GM18951 (cell line): Measurements from ENCODE around the gene AOX1.

Source experiments
- POLR2A ChIP-seq: IDR thresholded peaks from 4 replicates; pipeline ENCODE4 v1.6.1; 2011; ENCODE audit warnings: mild to moderate bottlenecking; ENCODE audit not compliant: insufficient read length, insufficient read depth; ENCODE audit errors: extremely low read depth
- in situ Hi-C: fragments of 300-500 bp; cut with MboI; formaldehyde crosslinking; loops from one replicate; pipeline ENCODE4 v1.12.0; 2022; ENCODE audit warnings: low sequenced_read_pairs, mixed read lengths, inconsistent platforms; ENCODE audit not compliant: unreplicated experiment

Gene AOX1

DNA sequence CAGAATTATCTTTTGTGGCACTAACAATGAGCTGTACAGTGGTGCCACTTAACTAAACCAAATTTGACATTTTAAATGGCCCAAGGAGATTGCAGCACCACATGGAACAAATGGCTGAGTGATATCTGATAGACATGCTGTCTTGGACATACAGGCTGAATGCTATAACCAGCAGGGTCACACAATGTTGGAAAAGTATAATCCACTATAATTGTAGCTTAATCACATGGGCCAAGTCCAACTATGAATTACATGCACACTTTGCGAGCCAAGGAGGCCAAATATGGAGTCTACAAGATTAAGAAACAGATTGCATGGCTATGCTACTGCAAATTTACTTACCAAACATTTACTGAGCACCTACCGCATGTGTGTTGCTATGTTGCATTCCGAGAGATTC lies 69.0 kb downstream of the AOX1 start:
- in situ Hi-C loops: no loop called here
- TF ChIP-seq POLR2A: no peak

DNA sequence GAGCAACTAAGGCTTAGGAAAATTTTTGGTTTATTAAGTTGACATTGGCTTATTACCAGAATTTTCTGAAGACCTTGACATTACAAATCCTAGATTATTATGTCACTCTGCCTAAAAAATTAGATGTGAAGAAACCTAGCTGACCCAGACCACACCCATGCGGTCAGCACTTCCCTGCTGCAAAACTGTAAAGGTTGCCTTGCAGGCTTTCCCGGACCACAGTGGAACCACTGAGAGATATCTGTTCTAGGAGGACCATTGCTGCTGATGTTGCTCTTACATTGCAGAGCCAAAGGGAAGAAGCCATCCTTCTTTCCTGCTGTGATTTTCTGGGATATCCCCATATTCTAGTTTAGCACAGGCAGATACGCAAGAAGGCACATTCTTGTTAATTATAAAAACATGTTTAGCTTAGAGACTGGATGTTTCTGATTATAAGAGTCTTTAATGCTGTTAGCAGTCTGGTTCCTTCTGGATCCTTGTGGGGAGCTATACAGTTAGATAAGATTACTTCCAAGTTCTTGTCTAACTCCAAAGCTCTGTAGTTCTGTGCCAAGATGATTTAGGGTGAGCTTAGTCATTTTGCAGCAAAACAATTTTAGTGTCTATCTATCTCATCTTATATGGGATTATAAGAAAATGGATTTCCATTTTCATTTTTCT lies 70.2 kb downstream of the AOX1 start:
- no peak for TF ChIP-seq POLR2A
- in situ Hi-C loops: no loop called here

DNA sequence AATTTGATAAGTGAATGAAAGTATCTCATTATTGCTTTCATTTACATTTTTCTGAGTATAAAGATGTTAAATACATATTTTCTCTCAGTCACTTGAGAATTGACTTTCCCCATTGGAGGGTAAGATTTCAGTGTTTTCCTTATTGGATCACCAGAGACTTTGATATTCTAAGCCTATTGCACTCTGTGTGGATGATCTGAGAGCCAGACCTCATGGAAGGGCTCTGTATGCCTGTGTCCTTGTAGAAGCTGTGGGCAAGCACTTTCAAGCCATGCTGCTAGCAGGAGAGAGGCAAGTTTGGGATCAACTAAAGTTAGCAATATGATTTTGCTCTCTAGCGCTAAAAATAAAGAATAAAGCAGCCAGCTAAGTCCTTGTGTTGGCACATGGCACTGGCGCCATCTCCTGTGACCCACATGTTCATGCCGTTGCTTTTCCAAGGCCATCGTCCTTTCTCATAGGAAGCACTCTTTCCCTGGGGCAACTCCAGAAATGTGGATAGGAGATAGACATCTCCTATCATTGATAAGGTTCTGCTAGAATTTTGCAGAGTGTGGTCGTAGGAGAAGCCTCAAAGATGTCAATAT lies 72.6 kb downstream of the AOX1 start:
- TF ChIP-seq POLR2A: no peak
- in situ Hi-C loops: no loop called here

DNA sequence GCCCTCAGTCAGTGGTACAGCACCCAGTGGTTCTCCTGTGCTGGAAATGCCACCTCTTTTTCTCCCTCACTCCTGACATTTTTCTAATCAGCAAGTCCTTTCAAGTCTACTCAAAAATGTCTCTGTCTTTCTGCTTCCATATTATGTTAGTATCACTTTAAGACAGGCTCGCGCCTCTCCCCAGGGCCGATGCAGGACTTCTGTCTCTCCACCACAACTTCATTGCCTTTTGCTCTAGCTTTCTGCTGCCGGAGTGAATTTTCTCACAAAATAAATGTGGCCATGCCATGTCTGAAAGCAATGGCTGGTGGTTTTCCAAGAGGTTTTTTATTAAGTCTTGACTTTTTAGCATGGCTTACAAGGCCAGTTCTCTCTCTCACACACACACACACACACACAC lies 73.6 kb downstream of the AOX1 start:
- in situ Hi-C loops: no loop called here
- TF ChIP-seq POLR2A: no peak

DNA sequence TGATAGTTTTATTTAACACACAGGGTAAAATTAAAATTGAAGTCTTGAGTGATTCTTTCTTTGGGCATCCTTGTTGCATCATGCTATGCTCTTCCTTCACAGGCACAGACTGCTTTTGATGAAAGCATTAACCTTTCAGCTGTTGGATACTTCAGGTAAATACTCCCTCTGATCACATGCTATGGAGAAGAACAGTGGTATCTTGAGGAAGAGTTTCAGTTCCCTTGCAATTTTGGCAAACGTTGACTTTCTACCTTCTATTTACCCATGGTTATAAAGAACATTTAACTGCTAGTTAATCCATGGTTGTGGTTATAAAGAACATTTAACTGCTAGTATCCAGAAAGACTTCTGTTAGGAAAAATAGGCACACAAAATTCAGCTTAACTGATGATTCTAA lies 75.7 kb downstream of the AOX1 start:
- in situ Hi-C loops: no loop called here
- no peak for TF ChIP-seq POLR2A

DNA sequence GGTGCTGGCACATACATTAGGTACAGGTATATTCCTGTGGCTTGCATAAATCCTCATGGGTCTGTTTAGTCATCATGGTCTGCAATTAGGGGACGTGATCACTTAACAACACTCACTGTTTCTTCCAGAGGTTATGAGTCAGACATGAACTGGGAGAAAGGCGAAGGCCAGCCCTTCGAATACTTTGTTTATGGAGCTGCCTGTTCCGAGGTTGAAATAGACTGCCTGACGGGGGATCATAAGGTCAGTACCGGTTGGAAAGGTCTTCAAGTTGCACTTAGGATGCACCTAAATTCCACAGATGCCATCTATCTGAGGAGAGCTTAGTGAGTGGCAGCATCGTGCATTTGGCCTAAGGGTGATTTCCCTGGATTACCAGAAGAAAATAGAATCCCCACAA lies 76.9 kb downstream of the AOX1 start:
- no peak for TF ChIP-seq POLR2A
- in situ Hi-C loops: no loop called here

DNA sequence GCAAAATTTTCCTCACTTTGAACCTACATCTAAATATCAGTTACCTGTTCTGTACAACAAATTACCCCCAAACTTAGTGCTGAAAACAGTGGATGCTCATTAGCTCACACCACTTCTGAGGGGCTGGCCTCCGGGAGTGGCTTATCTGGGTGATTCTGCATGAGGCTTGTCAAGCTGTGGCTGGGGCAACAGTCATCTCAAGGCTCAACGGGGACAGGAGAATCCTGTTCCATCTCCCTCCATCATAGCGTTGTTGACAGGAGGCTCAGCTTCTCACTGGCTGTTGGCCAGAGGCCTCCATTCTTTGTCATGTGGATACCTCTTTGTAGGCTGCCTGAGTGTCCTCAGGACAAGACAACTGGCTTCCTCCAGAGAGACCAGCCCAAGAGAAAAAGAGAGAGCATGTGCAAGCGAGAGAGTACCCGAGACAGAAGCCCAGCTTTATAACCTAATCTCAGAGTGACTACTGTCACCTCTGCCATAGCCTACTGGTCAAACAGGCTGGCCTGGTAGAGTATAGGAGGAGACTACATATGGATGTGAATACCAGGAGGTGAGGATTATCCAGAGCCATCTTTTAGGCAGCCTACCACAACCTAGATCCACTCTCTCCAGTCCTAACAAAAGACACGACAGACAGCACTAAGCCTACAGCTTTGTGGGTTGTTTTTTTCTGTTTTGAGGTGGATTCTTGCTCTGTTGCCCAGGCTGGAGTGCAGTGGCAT lies 79.1 kb downstream of the AOX1 start:
- in situ Hi-C loops: no loop called here

DNA sequence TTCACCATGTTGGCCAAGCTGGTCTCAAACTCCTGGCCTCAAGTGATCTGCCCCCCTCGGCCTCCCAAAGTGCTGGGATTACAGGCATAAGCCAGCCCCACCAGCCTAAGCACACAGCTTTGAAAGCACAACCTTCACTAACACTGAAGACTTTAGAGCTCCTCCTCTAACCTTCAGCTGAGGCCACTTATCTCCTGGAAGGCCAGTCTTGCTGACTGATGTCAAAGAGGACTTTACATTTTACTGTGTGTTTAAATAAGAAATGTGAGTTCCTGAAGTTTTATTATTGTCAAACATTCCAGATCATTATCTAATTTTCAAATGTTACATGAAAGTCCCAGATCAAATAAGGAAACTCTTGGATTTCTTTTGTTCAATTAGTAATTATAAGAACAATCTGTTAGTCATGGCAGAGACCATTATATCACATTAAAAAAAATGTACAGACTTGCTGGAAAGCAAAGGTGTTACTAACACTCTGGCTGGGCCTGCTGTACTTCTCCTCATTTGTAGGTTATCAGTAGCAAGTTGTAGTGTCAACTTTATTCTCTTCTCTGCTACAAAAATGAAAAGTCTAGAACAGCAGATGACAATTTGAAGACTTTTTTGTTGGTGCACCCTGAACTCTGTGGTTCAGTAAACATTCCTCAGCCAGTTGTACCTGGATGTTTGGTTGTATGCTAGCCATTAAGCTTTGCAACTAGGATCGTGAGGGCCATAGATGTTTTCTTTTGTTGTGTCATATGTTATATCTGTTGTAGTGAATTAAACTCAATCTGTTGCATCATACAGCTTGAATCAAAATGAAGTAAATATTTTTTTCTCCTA lies 80.0 kb downstream of the AOX1 start:
- in situ Hi-C loops: no loop called here
- TF ChIP-seq POLR2A: no peak

More for the DNA sequence above, 79.1 kb downstream of the AOX1 start:
- TF ChIP-seq POLR2A: no peak

DNA sequence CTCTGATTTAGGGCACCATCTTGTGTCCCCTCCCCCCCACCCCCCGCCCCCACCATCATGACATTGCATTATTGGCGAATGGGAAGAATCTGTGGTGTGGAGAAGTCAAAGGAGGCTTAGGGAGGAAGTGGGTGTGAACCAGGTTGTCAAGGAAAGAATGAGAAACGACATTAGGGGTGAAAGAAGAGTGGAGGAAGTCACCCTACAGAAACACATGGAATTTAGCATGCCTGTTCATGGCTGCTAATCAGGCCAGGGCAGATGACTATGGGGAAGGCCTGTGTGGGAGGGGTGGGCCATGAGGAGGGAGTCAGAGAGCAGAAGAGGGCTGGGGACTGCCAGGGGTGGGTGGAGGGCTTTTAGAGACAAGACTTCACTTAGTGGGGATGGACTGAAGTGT lies 81.6 kb downstream of the AOX1 start:
- in situ Hi-C loops: no loop called here
- no peak for TF ChIP-seq POLR2A

DNA sequence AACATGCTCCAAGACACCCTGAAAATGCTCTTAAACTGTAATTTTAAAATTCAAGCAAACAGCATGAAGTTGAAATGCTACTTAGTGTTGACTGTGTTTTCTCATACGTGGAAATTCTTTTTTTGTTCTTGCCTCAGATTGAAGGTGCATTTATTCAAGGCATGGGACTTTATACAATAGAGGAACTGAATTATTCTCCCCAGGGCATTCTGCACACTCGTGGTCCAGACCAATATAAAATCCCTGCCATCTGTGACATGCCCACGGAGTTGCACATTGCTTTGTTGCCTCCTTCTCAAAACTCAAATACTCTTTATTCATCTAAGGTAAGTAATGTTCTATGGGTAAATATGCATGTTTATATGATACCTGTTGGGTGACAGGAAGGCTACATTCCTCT lies 82.7 kb downstream of the AOX1 start:
- in situ Hi-C loops: no loop called here
- TF ChIP-seq POLR2A: no peak

DNA sequence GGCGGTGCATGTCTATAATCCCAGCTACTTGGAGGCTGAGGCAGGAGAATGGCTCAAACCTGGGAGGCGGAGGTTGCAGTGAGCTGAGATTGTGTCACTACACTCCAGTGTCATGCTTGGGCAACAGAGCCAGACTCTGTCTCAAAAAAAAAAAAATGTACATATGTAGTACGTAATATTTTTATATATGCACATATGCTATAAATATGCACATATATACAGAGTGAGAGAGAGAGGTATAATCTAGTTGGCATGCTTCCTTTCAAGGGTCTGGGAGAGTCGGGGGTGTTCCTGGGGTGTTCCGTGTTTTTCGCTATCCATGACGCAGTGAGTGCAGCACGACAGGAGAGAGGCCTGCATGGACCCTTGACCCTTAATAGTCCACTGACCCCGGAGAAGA lies 83.5 kb downstream of the AOX1 start:
- in situ Hi-C loops: no loop called here
- TF ChIP-seq POLR2A: no peak

DNA sequence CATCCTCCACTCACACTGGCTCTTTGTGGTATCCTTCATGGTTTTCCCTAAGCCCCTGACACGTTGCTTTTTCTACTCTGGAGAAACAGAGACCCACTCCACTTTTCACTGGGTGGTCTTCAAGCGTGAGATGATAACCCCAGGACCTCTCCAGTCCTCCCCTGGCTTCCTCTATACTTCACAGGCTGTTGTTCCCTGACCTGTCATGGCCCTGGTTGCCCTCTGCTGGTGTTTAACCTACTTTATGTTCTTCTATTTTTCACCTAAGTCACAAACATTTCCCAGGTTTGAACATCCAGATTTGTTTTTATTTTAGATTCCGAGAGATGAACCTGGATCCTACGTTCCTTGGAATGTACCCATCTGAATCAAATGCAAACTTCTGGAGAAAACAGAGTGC lies 84.5 kb downstream of the AOX1 start:
- TF ChIP-seq POLR2A: no peak
- in situ Hi-C loops: no loop called here

DNA sequence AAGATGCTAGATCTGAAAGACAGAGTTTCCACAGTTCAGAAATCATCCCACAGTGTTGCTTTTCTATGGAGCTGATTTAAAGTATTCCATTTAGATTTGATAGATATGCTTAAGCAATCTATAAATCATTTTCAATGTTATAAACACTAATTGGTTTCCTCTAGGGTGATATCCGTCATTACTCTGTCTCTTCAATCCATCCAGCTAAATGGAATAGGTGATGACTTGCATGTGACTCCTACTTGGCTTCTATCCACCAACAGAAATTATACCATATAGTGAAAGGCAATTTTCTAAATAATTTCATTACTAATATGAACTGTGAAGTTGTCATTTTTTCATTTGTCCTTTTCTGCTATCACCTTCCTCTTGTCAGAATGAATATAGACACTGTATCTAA lies 84.9 kb downstream of the AOX1 start:
- TF ChIP-seq POLR2A: no peak
- in situ Hi-C loops: no loop called here
